CD4-positive, alpha-beta T cell (primary cell): Measurements from ENCODE around the gene SNRPA. TPM values are rescaled to one million over a fixed set of nuclear protein-coding genes. Genes with fewer than 3 reads are reported as not detected.
A peak's percentile ranks its signal among the peaks of the same experiment; 100 is the strongest.

Experiments used
- ATAC-seq: fragments of 200-7000 bp; cut with Tn5 transposase; one replicate; pipeline ENCODE4 v1.10.0; 2022; ENCODE audit warnings: mild to moderate bottlenecking; ENCODE audit not compliant: poor library complexity
- CTCF ChIA-PET: fragments of 350-600 bp; sonication (Branson Sonifier 250); formaldehyde crosslinking; loops from one replicate; lab custom pipeline; 2021; ENCODE audit warnings: antibody characterized with exemption, inconsistent platforms; lab: Charles Lee
- POLR2A ChIA-PET: fragments of 350-600 bp; sonication (Branson Sonifier 250); formaldehyde crosslinking; loops from one replicate; lab custom pipeline; 2021; ENCODE audit warnings: antibody characterized with exemption, inconsistent platforms; lab: Charles Lee
- DNase-seq, 14 experiments: peaks; one replicate each; pipeline ENCODE4 v3.0.0-alpha.2; 2013 to 2020; ENCODE audit warnings: mixed read lengths in 2 of 14
- H3K27ac ChIP-seq, 2 donors: one replicate each; pipeline versions ENCODE4 v1.5.1 to v1.7.0; 2013; ENCODE audit warnings: low read length in 2 of 2, low read depth in 1 of 2, mild to moderate bottlenecking in 1 of 2
- H3K27me3 ChIP-seq, 2 experiments: 1 replicate in 1 of 2; 2 replicates in 1 of 2; pipeline versions ENCODE4 v1.6.1 to v1.7.0; 2013; ENCODE audit warnings: low read length in 2 of 2, control low read depth in 1 of 2, mild to moderate bottlenecking in 1 of 2, moderate library complexity in 1 of 2; ENCODE audit not compliant: insufficient read depth in 2 of 2, control insufficient read depth in 1 of 2
- H3K36me3 ChIP-seq: one replicate; pipeline ENCODE4 v1.6.1; 2013; ENCODE audit warnings: low read length, control low read depth; ENCODE audit not compliant: insufficient read depth
- H3K4me1 ChIP-seq: one replicate; pipeline ENCODE4 v1.6.1; 2013; ENCODE audit warnings: low read length, control low read depth; ENCODE audit not compliant: insufficient read depth
- H3K4me3 ChIP-seq: one replicate; pipeline ENCODE4 v1.5.1; 2013; ENCODE audit warnings: mild to moderate bottlenecking, low read length, moderate library complexity
- H3K9me3 ChIP-seq, 2 experiments: 1 replicate in 1 of 2; 2 replicates in 1 of 2; pipeline versions ENCODE4 v1.6.1 to v1.7.0; 2013; ENCODE audit warnings: low read length in 2 of 2, mild to moderate bottlenecking in 2 of 2, control low read depth in 1 of 2, moderate library complexity in 1 of 2; ENCODE audit not compliant: control insufficient read depth in 1 of 2, insufficient read depth in 1 of 2
- H3K27ac Mint-ChIP-seq: one replicate; pipeline ENCODE4 v1.8.0; 2020; ENCODE audit warnings: mixed read lengths
- H3K27me3 Mint-ChIP-seq: one replicate; pipeline ENCODE4 v1.8.0; 2021; ENCODE audit warnings: mixed read lengths
- H3K36me3 Mint-ChIP-seq: one replicate; pipeline ENCODE4 v1.8.0; 2021; ENCODE audit warnings: low read depth, mixed read lengths
- H3K4me1 Mint-ChIP-seq: one replicate; pipeline ENCODE4 v1.8.0; 2021; ENCODE audit warnings: low read depth, mixed read lengths
- H3K4me3 Mint-ChIP-seq: one replicate; pipeline ENCODE4 v1.8.0; 2020; ENCODE audit warnings: mild to moderate bottlenecking, mixed read lengths
- H3K9me3 Mint-ChIP-seq: one replicate; pipeline ENCODE4 v1.8.0; 2020; ENCODE audit warnings: mixed read lengths
- CTCF ChIP-seq: fragments of 200-600 bp; IDR thresholded peaks from one replicate; pipeline ENCODE4 v1.8.0; 2022; ENCODE audit warnings: antibody characterized with exemption, mild to moderate bottlenecking
- intact Hi-C, 2 experiments: fragments of 100-400 bp; cut with DNase I in 1 of 2; cut with micrococcal nuclease in 1 of 2; formaldehyde crosslinking; loops; one replicate each; pipeline versions ENCODE4 v1.15.1 to v1.9.0; 2023 to 2025; cut with DNase I, micrococcal nuclease
- total RNA-seq, 174 experiments: library from RNA in 2 of 174; stranded (reverse) in 2 of 174; gene quantifications; one replicate each; pipeline ENCODE4 v1.2.3 and lab custom pipeline; 2021 to 2026

Gene SNRPA
- total RNA-seq, 2 experiments from 2014 or later = 60.3 to 76.7 TPM

DNA sequence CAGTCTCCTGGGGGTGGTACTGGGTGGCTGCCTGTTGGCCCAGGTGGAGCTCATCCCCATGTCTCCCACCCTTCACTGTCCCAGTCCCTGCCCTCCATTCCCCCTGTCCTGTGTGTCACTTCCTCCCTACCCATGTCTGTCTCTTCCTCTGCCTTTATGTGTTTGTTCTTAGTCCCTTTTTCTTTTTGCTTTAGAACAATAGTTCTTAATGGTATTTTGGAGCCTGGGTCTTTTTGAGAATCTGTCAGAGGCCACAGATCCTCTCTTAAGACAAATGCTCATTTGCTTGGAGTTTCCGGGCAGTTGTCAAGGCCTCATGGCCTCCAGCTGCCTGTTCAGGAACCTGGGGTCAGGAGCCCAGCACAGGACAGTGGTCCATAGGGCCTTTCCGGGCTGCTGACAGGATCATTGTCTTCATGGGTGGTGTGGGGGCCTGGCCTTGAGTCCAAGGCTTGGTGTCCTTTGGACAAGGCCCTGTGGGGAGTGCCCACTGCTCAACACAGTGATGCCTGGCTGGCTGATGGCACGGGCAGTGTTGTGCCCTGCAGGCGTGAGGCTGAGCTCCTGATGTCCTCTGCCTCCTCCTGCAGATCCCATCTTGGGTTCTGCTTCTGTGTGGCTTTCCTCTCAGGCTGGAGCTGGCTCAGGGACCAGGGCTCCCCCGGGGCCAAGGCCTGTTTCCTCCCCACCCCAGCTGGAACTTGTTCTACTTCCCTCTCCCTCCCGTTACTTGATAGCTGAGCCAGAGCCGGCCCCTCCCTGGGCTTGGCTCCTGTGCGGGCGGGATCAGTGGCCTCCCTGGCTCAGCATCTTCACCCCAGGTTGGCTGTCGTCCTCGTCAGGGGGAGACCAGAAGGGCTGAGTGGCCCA, 51.5 kb downstream of the SNRPA start:
- DNase-seq = peak in 3 of 14 experiments; percentile 31 to 39 (median 38)
- ATAC-seq = no peak
- H3K27ac Mint-ChIP-seq = peak overlapping the region; percentile 90
- no peaks in the 10 kb centered on the region for H3K27me3 Mint-ChIP-seq
- intact Hi-C loops = loop anchor here (2.0 to 5.0 kb wide), 3 partner anchors 86 to 190 kb away; partner anchors contain the start of genes COQ8B (in 1 of the 2) and ITPKC (in 1 of the 2)
- CTCF ChIA-PET = no interaction called here
- no peaks in the 10 kb centered on the region for H3K9me3 Mint-ChIP-seq
- H3K9me3 ChIP-seq = no peaks in the 10 kb centered on the region
- peak overlapping the region; percentile 96 for H3K4me3 Mint-ChIP-seq
- peaks cover 39% of the 10 kb centered on the region for H3K36me3 ChIP-seq
- peaks cover 87% of the 10 kb centered on the region for H3K4me1 ChIP-seq
- no peak for TF ChIP-seq CTCF
- POLR2A ChIA-PET = interaction anchor here (0.8 to 6.9 kb wide), 7 partner anchors 10 to 461 kb away, joined by 3 to 198 read pairs (median 5); partner anchors contain the start of genes ACTMAP, MIA, RAB4B and SNRPA
- H3K27ac ChIP-seq = peak overlapping the region; percentile 80 to 86
- peak overlapping the region; percentile 96 for H3K4me3 ChIP-seq
- H3K4me1 Mint-ChIP-seq = peaks cover 82% of the 10 kb centered on the region
- H3K27me3 ChIP-seq = no peaks in the 10 kb centered on the region
- H3K36me3 Mint-ChIP-seq = peaks cover 69% of the 10 kb centered on the region

DNA sequence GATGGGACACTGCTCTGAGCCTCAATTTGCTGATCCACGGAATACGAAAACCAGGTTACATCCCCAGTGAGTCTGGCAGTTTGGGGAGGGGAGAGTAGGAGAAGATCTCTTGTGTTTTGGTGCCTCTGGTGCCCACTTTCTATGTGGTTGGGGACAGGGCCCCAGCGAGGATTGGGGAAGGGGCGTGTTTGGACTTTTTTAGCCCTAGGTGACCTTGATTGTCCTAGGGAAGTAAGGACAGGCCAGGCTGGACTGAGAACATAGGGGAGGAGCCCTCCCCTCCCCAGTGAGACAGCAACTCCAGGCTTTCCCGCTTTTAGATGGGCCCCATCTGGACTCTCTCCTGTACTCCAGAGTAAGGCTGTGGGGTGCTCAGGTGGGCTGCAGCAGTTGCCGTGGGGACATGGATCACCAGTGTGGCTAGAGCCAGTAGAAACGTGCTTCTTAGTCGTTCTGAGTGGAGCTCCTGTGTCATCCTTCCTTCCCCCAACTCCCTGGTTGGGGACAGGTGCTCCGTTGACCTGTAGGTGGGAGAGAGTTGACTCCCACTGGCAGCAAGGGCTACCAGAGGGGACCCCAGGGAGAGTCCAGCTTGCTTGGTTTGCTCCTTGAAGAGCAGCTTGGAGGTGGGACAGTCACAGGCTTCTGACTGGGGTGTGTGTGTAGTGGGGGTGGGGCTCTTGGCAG, 52.3 kb downstream of the SNRPA start:
- Mint-ChIP-seq H3K4me3 (peak overlapping the region; percentile 96), H3K9me3 (no peaks in the 10 kb centered on the region), H3K36me3 (peaks cover 73% of the 10 kb centered on the region), H3K27ac (peak overlapping the region; percentile 90), H3K4me1 (peaks cover 79% of the 10 kb centered on the region), H3K27me3 (no peaks in the 10 kb centered on the region)
- Histone ChIP-seq H3K9me3 (no peaks in the 10 kb centered on the region), H3K4me1 (peaks cover 87% of the 10 kb centered on the region), H3K36me3 (peaks cover 46% of the 10 kb centered on the region), H3K27me3 (no peaks in the 10 kb centered on the region), H3K27ac (peak overlapping the region; percentile 80 to 86), H3K4me3 (peak overlapping the region; percentile 96)
- ChIA-PET CTCF (no interaction called here), POLR2A (interaction anchor here (0.8 to 6.9 kb wide), 5 partner anchors 16 to 460 kb away, joined by 3 to 198 read pairs (median 5); partner anchors contain the start of genes MIA and RAB4B)
- TF ChIP-seq CTCF = no peak
- no peak for DNase-seq
- no peak for ATAC-seq
- intact Hi-C loops = loop anchor here (2.0 to 5.0 kb wide), 3 partner anchors 87 to 191 kb away; partner anchors contain the start of genes COQ8B (in 1 of the 2) and ITPKC (in 1 of the 2)
